GM18502 (cell line): ENCODE data around the gene ZNF311.
"Not testable (repeated sequence)": the region's sequence is repeated elsewhere in the genome, so short reads cannot be mapped to it uniquely, and the experiment has no call there.

Experiments used
- ATAC-seq: cut with Tn5 transposase; IDR thresholded peaks from one replicate; pipeline ENCODE4 v1.9.1; 2021; ENCODE audit warnings: mild to moderate bottlenecking; ENCODE audit not compliant: unreplicated experiment, poor library complexity

ZNF311 gene

GRCh38 chr6:28956331-28956730 is 48.8 kb downstream of the ZNF311 start:
- ATAC-seq, result no peak

GRCh38 chr6:28953585-28954258 is 51.4 kb downstream of the ZNF311 start:
- ATAC-seq, result peak; percentile 22

DNA sequence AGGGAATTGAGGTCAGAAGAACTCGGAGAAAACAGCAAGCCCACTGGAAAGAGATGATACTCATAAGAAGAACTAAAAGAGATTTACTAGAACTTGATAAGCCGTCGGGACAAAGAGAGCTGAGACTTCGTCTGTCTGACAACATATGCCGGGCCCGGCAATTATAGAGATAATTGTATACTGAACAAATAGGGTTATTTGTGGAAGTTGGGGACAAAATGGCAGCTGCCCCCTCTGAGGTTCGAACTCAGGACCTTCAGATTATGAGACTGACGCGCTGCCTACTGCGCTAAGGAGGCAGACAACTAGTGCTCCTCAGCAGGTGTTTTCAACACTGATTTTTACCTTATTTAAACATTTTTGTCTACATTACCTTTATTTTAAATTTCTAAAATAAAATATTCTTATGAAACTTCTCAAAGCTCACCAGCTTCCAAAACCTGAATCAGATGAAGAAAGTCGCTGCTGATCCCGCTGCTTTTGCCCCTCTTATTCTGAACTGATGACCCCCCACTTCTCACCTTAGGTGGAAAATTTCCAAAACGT is 52.0 kb downstream of the ZNF311 start:
- peak; percentile 69 for ATAC-seq

DNA sequence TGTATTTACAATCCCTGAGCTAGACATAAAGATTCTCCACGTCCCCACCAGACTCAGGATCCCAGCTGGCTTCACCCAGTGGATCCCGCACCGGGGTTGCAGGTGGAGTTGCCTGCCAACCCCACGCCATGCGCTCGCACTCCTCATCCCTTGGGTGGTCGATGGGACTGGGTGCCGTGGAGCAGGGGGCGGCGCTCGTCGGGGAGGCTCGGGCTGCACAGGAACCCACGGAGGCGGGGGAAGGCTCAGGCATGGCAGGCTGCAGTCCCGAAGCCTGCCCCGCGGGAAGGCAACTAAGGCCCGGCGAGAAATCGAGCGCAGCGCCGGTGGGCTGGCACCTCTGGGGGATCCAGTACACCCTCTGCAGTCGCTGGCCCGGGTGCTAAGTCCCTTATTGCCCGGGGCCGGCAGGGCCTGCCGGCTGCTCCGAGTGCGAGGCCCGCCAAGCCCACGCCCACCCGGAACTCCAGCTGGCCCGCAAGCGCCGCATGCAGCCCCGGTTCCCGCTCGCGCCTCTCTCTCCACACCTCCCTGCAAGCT is 55.4 kb downstream of the ZNF311 start:
- not testable (repeated sequence) for ATAC-seq

DNA sequence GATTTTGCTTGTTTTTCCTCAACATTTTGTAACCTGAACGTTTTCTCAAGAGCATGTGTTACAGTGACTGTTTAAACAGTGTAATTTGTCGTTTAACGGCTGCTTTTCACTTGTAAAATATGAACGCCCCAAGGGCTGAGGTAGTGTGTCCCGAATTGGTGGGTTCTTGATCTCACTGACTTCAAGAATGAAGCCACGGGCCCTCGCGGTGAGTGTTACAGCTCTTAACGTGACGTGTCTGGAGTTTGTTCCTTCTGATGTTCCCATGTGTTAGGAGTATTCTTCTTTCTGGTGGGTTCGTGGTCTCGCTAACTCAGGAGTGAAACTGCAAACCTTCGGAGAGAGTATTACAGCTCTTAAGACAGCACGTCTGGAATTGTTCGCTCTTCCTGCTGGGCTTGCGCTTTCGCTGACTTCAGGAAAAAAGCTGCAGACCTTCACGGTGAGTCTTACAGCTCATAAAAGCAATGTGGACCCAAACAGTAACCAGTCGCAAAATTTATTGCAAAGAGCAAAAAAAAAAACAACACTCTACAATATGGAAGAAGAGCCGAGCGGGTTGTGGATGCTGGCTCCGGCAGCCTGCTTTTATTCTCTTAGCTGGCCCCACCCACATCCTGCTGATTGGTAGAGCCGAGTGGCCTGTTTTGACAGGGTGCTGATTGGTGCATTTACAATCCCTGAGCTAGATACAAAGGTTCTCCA is 56.2 kb downstream of the ZNF311 start:
- no peak for ATAC-seq

DNA sequence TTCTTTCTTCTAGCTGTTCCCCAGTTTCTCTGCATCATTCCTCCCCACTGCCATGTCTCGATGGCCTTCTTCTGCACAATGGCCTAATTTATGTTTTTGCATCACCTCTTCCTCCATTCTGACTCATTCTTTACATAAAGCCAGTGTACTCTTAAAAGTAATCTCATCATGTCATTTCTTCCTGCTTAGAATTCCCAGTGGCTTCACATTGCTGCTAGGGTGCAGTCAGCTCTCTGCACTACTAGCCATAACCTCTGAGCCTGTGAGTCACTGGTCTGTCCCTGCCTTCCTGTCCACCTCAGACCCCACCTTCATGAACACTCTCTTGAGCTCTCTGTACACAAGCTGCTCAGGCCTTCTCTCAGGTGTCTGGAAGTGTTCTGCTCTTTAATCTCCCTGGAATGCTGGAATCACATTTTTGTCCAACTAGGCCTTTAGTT is 57.3 kb downstream of the ZNF311 start:
- no peak for ATAC-seq

DNA sequence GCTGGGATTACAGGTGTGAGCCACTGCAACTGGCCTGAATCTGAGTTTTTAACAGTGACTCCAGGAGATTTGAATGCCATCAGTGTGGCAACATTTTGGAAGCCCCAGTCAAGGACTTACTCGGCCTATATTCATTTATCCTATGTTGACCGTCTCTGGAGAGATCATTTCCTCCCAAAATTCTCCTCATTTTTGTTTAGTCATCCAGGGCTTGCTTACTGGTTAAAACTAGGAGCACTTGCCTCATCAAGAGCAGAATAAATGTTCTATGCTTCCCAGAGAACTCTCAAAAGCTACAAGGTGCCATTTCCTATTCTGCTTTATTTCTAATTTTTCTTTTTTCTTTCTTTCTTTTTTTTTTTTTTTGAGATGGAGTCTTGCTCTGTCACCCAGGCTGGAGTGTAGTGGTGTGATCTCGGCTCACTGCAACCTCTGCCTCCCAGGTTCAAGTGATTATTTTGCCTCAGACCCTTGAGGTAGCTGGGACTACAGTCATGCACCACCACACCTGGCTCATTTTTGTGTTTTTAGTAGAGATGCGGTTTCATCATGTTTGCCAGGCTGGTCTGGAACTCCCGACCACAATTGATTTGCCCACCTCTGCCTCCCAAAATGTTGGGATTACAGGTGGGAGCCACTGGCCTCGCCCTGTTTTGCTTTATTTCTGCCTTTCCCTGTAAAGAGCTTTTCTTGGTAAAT is 57.9 kb downstream of the ZNF311 start:
- no peak for ATAC-seq

GRCh38 chr6:28945349-28945748 is 59.8 kb downstream of the ZNF311 start:
- no peak for ATAC-seq
